ENCODE results near the gene DAP3.
"Not testable (repeated sequence)": the region's sequence is repeated elsewhere in the genome, so short reads cannot be mapped to it uniquely, and the experiment has no call there.

Gene DAP3

GRCh38 chr1:155691992-155692528 lies 3.2 kb downstream of the DAP3 start:
- H3K27ac ChIP-seq, result peak overlapping the region; percentile 97; the same call in 1 of the 2 replicates
- no peak for TF ChIP-seq CTCF (conservative IDR thresholded peaks at IDR 0.05)

GRCh38 chr1:155694167-155694566 lies 5.3 kb downstream of the DAP3 start:
- no peak for TF ChIP-seq CTCF (conservative IDR thresholded peaks at IDR 0.05)
- peak overlapping the region; percentile 91 for H3K27ac ChIP-seq

- TF ChIP-seq CTCF (conservative IDR thresholded peaks at IDR 0.05), result no peak
- peak overlapping the region; percentile 91 for H3K27ac ChIP-seq
Measured at GRCh38 chr1:155695072-155695471, 6.2 kb downstream of the DAP3 start.

GRCh38 chr1:155695608-155696007 lies 6.7 kb downstream of the DAP3 start:
- no peak for TF ChIP-seq CTCF (conservative IDR thresholded peaks at IDR 0.05)
- H3K27ac ChIP-seq, result peak overlapping the region; percentile 91

- H3K27ac ChIP-seq, result peak overlapping the region; percentile 91
- TF ChIP-seq CTCF (conservative IDR thresholded peaks at IDR 0.05), result no peak
Measured at GRCh38 chr1:155696524-155696923, 7.6 kb downstream of the DAP3 start.

GRCh38 chr1:155697046-155697445 lies 8.2 kb downstream of the DAP3 start:
- TF ChIP-seq CTCF (conservative IDR thresholded peaks at IDR 0.05), result no peak
- peak overlapping the region; percentile 91; the same call in 1 of the 2 replicates for H3K27ac ChIP-seq

GRCh38 chr1:155697616-155698015 lies 8.7 kb downstream of the DAP3 start:
- not testable (repeated sequence) for H3K27ac ChIP-seq

GRCh38 chr1:155698382-155699038 lies 9.6 kb downstream of the DAP3 start:
- TF ChIP-seq CTCF (conservative IDR thresholded peaks at IDR 0.05), result no peak
- no peak overlapping the region for H3K27ac ChIP-seq

GRCh38 chr1:155699062-155699461 lies 10.2 kb downstream of the DAP3 start:
- H3K27ac ChIP-seq, result not testable (repeated sequence)

- H3K27ac ChIP-seq, result not testable (repeated sequence)
Measured at GRCh38 chr1:155701675-155702074, 12.8 kb downstream of the DAP3 start.
